Measurements from ENCODE around the gene TMEM108. TPM values are rescaled to one million over a fixed set of nuclear protein-coding genes. Genes with fewer than 3 reads are reported as not detected.

Gene TMEM108
- total RNA-seq, 2 donors from 2014 or later = not detected

DNA sequence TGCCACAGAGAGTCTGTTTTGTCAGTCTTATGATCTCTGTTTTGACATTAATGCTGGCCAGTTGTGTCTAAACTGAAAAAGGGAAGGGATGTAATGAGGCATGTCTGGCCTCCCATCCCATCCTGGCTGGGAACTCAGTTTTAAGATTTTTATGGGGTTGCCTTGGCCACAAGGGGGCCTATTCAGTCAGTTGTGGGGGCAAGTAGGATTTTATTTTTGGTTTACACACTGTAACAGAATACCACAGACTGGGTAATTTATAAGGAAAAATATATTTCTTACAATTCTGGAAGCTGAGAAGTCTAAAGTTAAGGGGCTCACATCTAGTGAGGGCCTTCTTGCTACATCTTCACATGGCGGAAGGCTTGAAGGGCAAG is 129.8 kb downstream of the TMEM108 start:
- peak overlapping the region in 1 of 2 donors; percentile 58 for H3K27ac Mint-ChIP-seq
- H3K9me3 Mint-ChIP-seq = no peaks in the 10 kb centered on the region
- ATAC-seq (no peak), DNase-seq (ENCODE audit: low spot score in 2 of 2) (no peak)
- H3K36me3 Mint-ChIP-seq = no peaks in the 10 kb centered on the region

- no peak for DNase-seq (ENCODE audit: low spot score in 2 of 2)
- no peak for ATAC-seq
- no peak overlapping the region for H3K27ac Mint-ChIP-seq
- no peaks in the 10 kb centered on the region for H3K36me3 Mint-ChIP-seq
- H3K9me3 Mint-ChIP-seq = no peaks in the 10 kb centered on the region
Observed at GRCh38 chr3:133169331-133170068, 131.3 kb downstream of the TMEM108 start.

- ATAC-seq (no peak), DNase-seq (ENCODE audit: low spot score in 2 of 2) (no peak)
- no peak overlapping the region for H3K27ac Mint-ChIP-seq
- H3K9me3 Mint-ChIP-seq = peaks cover 0 to 10% of the 10 kb centered on the region in 2 donors
- H3K36me3 Mint-ChIP-seq = peaks cover 0 to 5% of the 10 kb centered on the region in 2 donors
Observed at GRCh38 chr3:133171831-133172230, 133.6 kb downstream of the TMEM108 start.

DNA sequence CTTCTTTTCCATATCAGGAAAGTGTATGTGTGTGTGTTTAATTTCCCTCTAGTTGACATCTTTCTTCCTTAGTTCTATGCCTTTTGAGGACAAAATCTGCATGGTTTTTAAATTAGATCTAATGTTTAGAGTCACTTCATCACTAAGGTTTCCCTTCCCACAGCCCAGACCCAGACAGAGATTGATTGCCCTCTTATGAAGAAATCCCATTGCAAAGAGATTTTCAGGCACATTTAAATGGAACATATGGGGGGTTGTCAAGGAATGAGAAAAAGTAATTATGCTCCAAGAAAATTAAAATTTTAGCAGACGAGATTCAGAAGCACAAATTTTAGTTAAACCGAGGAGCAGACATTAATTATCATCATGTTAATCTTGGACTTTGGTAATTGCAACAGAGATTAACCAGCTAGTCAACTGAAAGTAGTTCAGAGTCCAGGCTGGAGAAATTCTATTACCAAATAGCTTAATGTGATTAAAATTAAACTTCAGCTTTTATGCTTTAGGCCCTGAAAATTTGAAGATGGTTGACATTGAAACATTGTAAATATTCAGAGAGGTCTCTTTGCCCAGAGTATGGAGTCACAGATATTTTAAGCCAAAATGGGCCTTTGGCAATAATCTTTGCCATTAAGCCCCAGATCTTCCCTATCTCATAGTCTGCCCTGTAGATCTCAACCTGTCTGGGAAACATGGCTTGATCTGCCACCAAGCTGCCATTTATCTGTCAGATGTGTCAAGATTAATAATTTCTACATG is 143.4 kb downstream of the TMEM108 start:
- Mint-ChIP-seq H3K27ac (no peak overlapping the region), H3K36me3 (no peaks in the 10 kb centered on the region), H3K9me3 (peaks cover 0 to 1% of the 10 kb centered on the region in 2 donors)
- ATAC-seq (no peak), DNase-seq (ENCODE audit: low spot score in 2 of 2) (no peak)

DNA sequence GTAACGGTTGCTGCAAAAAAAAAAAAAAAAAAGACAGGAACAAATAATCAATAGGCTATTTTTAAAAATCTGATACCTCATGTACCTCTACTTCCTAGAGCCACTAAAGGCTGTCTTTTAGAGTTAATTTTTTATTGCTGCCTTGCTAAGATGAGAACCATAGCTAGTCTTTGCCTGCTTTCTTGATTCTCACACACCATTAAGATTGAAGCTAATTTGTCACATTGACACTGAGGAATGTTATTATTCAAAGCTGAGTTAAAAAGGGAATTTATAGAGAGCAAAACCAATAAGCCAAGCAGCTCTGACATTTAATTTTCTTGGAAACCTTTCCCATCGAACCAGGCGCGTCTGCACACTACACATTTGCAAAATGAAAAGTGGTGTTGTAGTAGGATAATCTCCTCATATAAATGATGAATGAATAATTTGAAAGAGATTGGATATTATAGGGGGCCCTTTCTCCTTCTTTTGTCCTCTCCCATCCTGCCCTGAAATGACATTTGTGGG is 149.7 kb downstream of the TMEM108 start:
- ATAC-seq (no peak), DNase-seq (ENCODE audit: low spot score in 2 of 2) (no peak)
- Mint-ChIP-seq H3K36me3 (no peaks in the 10 kb centered on the region), H3K27ac (no peak overlapping the region), H3K9me3 (no peaks in the 10 kb centered on the region)

DNA sequence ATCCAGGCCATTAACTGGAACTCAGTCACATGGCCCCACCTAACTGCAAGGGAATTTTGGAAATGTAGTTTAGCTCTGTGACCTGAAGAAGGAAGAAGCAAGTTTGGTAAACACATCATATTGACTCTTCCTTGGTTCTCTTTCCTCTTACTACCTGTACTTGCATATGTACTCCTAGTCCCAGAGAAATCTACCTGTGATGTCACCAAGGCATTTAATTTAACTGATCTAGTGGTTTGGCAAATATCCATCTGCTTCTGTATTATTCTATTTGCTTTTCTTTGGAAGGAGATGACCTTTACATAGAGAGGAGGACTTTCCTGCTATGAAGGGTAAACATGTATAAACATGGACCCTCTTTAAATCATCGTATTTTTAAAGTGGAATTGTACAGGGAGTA is 150.8 kb downstream of the TMEM108 start:
- H3K9me3 Mint-ChIP-seq = no peaks in the 10 kb centered on the region
- ATAC-seq (no peak), DNase-seq (ENCODE audit: low spot score in 2 of 2) (no peak)
- no peaks in the 10 kb centered on the region for H3K36me3 Mint-ChIP-seq
- H3K27ac Mint-ChIP-seq = no peak overlapping the region

DNA sequence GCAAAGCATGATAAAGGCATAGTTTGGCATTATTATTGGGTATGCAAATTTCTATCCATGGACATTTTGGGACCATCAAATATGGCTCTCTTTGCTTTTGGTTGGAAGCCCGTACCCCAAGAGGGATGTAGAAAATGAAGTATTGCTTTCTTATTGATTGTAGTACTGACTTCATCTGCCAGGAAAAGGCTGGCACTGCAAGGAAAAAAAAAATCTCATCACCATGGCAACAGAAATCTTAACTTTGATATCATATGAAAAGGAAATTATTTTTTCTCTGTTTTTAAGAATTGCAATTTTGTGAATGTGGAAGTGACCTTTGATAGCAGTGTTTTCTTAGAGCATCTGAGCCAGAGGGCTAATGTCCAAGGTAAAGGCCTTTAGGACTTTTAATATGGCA is 151.7 kb downstream of the TMEM108 start:
- Mint-ChIP-seq H3K9me3 (no peaks in the 10 kb centered on the region), H3K36me3 (no peaks in the 10 kb centered on the region), H3K27ac (no peak overlapping the region)
- no peak for DNase-seq (ENCODE audit: low spot score in 2 of 2)
- no peak for ATAC-seq

DNA sequence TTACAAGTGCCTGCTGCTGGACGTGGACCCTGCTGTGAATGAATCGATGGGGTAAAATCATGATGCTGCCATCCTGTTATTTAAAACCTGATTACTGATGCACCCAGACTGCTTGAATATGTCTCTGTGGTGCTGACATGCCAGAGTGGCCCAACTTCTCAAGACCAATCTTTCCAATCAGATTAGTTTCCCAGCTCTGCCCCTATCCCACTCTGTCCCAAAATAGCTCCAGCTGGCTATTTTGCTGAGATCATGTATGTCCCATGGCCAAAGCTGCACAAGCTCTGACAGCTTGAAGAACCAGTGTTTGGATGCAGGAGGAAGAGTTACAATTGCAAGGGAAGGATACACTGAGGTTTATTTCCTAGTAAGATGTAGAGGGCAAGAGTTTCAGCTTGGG is 153.6 kb downstream of the TMEM108 start:
- Mint-ChIP-seq H3K9me3 (no peaks in the 10 kb centered on the region), H3K27ac (no peak overlapping the region), H3K36me3 (no peaks in the 10 kb centered on the region)
- ATAC-seq (no peak), DNase-seq (ENCODE audit: low spot score in 2 of 2) (no peak)

- ATAC-seq (no peak), DNase-seq (ENCODE audit: low spot score in 2 of 2) (no peak)
- H3K36me3 Mint-ChIP-seq = no peaks in the 10 kb centered on the region
- no peaks in the 10 kb centered on the region for H3K9me3 Mint-ChIP-seq
- no peak overlapping the region for H3K27ac Mint-ChIP-seq
Observed at GRCh38 chr3:133192363-133192945, 154.3 kb downstream of the TMEM108 start.

- H3K9me3 Mint-ChIP-seq = no peaks in the 10 kb centered on the region
- H3K36me3 Mint-ChIP-seq = no peaks in the 10 kb centered on the region
- no peak for DNase-seq (ENCODE audit: low spot score in 2 of 2)
- H3K27ac Mint-ChIP-seq = no peak overlapping the region
- no peak for ATAC-seq
Observed at GRCh38 chr3:133192967-133193366, 154.8 kb downstream of the TMEM108 start.

DNA sequence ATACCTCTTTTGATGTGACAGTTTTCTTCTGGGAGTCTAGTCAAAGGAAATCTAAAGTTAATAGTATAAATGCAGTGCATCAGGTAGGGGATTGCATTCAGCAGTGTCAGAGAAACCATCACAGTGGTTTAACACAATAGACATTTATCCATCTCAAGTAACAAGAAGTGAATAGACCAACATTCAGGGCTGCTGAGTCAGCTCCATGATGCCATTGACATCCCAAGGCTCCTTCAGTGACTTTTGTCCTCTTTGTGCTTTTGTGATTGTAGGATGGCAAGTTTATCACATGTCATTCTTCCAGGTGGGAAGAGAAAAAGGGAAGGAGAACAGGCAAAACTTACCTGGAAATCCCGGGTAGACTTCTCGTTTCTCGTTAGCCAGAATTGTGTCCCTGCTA is 158.3 kb downstream of the TMEM108 start:
- Mint-ChIP-seq H3K9me3 (peaks cover 0 to 2% of the 10 kb centered on the region in 2 donors), H3K36me3 (no peaks in the 10 kb centered on the region), H3K27ac (no peak overlapping the region)
- no peak for DNase-seq (ENCODE audit: low spot score in 2 of 2)
- ATAC-seq = no peak

DNA sequence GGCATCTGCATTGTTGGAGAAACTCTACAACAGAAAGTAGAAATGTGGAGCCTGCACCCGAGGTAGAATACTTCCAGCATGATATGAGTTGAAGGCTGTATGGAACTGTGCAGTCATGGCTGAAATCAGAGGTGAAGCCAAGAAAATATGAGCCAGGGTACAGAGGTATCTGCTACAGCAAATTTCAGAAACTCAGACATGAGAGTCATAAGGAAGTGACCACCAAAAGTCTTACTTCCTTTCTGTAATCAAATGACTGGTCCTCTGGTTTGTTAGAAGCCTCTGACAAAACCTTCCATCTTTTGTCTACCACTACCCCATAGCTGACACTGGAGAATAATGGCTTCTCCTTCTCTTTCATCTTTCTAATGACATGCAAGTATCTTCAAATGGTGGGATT is 159.4 kb downstream of the TMEM108 start:
- peaks cover 0 to 4% of the 10 kb centered on the region in 2 donors for H3K9me3 Mint-ChIP-seq
- ATAC-seq = no peak
- no peak for DNase-seq (ENCODE audit: low spot score in 2 of 2)
- no peak overlapping the region for H3K27ac Mint-ChIP-seq
- H3K36me3 Mint-ChIP-seq = no peaks in the 10 kb centered on the region

DNA sequence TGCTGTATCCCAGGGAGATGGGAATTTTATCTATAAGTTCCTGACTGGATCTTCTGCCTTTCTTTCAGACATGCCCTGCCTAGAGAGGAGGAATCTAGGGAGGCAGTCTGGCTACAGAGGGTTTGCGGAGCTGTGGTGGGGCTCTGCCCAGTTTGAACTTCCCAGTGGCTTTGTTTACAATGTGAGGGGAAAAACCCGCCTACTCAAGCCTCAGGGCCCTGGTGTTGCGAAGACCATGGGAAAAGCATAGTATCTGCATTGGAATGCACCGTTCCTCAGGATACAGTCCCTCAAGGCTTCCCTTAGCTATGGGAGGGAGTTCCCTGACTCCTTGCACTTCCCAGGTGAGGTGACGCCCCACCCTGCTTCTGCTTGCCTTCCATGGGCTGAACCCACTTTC is 168.7 kb downstream of the TMEM108 start:
- H3K36me3 Mint-ChIP-seq = peaks cover 0 to 5% of the 10 kb centered on the region in 2 donors
- ATAC-seq (no peak), DNase-seq (ENCODE audit: low spot score in 2 of 2) (no peak)
- peaks cover 5 to 15% of the 10 kb centered on the region in 2 donors for H3K9me3 Mint-ChIP-seq
- H3K27ac Mint-ChIP-seq = no peak overlapping the region

DNA sequence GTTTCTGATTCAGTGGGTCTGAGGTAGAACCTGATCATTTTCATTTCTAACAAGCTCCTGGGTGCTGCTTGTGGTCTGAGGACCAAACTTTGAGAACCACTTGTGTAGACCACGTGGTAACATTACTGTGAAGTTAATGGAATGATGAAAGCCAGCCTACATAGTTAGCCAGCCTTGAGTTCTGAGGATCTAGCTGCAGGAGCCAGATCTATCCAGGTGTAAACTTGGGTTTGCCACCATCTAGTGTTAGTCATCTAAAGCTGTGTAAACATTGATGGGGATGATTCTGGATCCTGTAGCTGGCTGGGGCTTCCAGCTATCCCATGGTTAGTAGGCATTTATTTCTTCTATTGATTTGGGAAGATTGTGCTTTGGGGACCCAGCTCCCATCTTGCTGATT is 170.0 kb downstream of the TMEM108 start:
- no peak for ATAC-seq
- peak overlapping the region in 1 of 2 donors; percentile 39 for H3K27ac Mint-ChIP-seq
- no peak for DNase-seq (ENCODE audit: low spot score in 2 of 2)
- peaks cover 0 to 5% of the 10 kb centered on the region in 2 donors for H3K36me3 Mint-ChIP-seq
- H3K9me3 Mint-ChIP-seq = peaks cover 1 to 14% of the 10 kb centered on the region in 2 donors

GRCh38 chr3:133209871-133210550 is 171.8 kb downstream of the TMEM108 start:
- peak in 1 of 2 donors; percentile 8 for DNase-seq (ENCODE audit: low spot score in 2 of 2)
- peak; percentile 62 to 89 for ATAC-seq
- H3K9me3 Mint-ChIP-seq = peaks cover 0 to 4% of the 10 kb centered on the region in 2 donors
- no peaks in the 10 kb centered on the region for H3K36me3 Mint-ChIP-seq
- no peak overlapping the region for H3K27ac Mint-ChIP-seq

DNA sequence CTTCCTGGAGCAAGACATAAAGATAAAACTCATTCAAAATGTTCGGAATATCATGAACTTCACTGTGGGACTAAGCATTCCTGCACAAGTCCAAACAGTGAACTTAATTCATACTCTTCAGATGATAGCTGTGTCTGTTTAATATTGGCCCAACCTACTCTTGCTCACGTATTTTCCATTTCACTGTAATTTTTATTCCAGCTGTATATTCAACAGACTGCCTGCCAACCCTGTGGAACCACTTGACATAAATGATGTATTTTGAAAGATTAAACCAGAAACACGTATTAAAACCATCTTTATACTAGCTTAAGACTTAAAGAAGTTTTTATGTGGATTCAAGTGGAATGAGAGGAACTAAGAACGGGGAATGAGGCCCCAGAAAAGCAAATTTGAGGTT is 172.5 kb downstream of the TMEM108 start:
- Mint-ChIP-seq H3K27ac (no peak overlapping the region), H3K9me3 (peaks cover 0 to 4% of the 10 kb centered on the region in 2 donors), H3K36me3 (no peaks in the 10 kb centered on the region)
- DNase-seq (ENCODE audit: low spot score in 2 of 2) (no peak), ATAC-seq (no peak)

DNA sequence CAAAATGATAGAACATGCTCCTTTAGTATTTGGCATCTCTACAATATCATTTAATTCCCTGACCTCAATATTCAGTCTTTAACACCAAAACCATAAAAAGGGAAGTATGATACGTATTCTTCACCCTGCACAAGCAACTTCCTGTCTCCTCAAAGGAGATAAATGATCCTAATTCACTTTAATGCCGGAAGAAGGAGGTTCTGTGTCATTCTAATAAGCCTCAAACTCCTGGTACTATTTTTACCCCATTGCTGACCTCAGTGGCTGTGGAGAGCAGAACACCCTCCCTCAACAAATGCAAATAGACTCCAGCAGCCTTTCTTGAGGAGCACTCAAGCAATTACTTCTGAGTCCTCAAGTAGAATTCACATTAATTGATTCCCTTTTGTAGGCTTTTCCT is 173.3 kb downstream of the TMEM108 start:
- DNase-seq (ENCODE audit: low spot score in 2 of 2) (no peak), ATAC-seq (no peak)
- Mint-ChIP-seq H3K36me3 (no peaks in the 10 kb centered on the region), H3K9me3 (peaks cover 0 to 4% of the 10 kb centered on the region in 2 donors), H3K27ac (no peak overlapping the region)

All from activated naive CD4-positive, alpha-beta T cell treated with anti-CD3 and anti-CD28 coated beads, Interleukin-2, amount 50 U/mL, for 72 hours (primary cell).